Kidney (tissue), 14 donors: ENCODE results near the gene MPHOSPH8. TPM values are rescaled to one million over a fixed set of nuclear protein-coding genes. Genes with fewer than 3 reads are reported as not detected.

Experiments used
- DNase-seq, 5 donors: peaks; one replicate each; pipeline ENCODE4 v3.0.0-alpha.2; 2013 to 2020
- FAIRE-seq: peaks from 2 replicates; lab custom pipeline; 2012; peaks lifted over from hg19 to GRCh38; lab: Jason Lieb, UNC
- H3K27ac ChIP-seq, 2 donors: one replicate each; pipeline ENCODE4 v1.7.0; 2013; ENCODE audit warnings: low read depth in 2 of 2, low read length in 2 of 2, inconsistent platforms in 1 of 2
- H3K27me3 ChIP-seq: one replicate; pipeline ENCODE4 v1.7.1; 2013; ENCODE audit warnings: low read length, inconsistent platforms; ENCODE audit not compliant: control insufficient read depth, insufficient read depth
- H3K36me3 ChIP-seq, 3 donors: one replicate each; pipeline versions ENCODE4 v1.7.0 to v1.7.1; 2013; ENCODE audit warnings: low read length in 3 of 3, control low read depth in 1 of 3, inconsistent platforms in 1 of 3; ENCODE audit not compliant: insufficient read depth in 3 of 3, control insufficient read depth in 2 of 3
- H3K4me1 ChIP-seq, 3 donors: one replicate each; pipeline versions ENCODE4 v1.7.0 to v1.7.1; 2013; ENCODE audit warnings: low read length in 3 of 3, inconsistent platforms in 1 of 3, low read depth in 1 of 3; ENCODE audit not compliant: control insufficient read depth in 2 of 3, insufficient read depth in 2 of 3
- H3K4me3 ChIP-seq, 3 donors: one replicate each; pipeline versions ENCODE4 v1.7.0 to v1.8.1; 2013; ENCODE audit warnings: low read length in 3 of 3, control low read depth in 1 of 3, inconsistent platforms in 1 of 3
- H3K9ac ChIP-seq, 3 donors: one replicate each; pipeline versions ENCODE4 v1.7.0 to v1.7.1; 2013; ENCODE audit warnings: low read length in 3 of 3, control low read depth in 1 of 3, inconsistent platforms in 1 of 3
- H3K9me3 ChIP-seq, 3 donors: one replicate each; pipeline versions ENCODE4 v1.7.0 to v1.7.1; 2013; ENCODE audit warnings: low read length in 3 of 3, control low read depth in 1 of 3, inconsistent platforms in 1 of 3; ENCODE audit not compliant: control insufficient read depth in 2 of 3, insufficient read depth in 1 of 3
- intact Hi-C: fragments of 100-400 bp; cut with DNase I; formaldehyde crosslinking; loops from one replicate; pipeline ENCODE4 v1.11.1; 2022
- polyA plus RNA-seq: library from polyadenylated mRNA; stranded (reverse); fragments of 350-450 nt; fragmentation: Illumina TruSeq; extraction: RNeasy Lipid Tissue Mini Kit (QIAGEN cat#74804); gene quantifications from one replicate; pipeline ENCODE4 v1.2.3, GENCODE V29; 2014; ENCODE audit warnings: low read depth, low replicate concordance; ENCODE audit not compliant: insufficient read depth
- total RNA-seq: library from RNA; stranded (reverse); fragmentation: NEBNext Ultra II Directional; extraction: Animal tissue kit (Norgen Biotek cat#: 25700); gene quantifications from one replicate; pipeline ENCODE4 v1.2.1, GENCODE V29; 2021
- TF ChIP-seq, protein P1 (sequence below): IDR thresholded peaks from 3 replicates; pipeline ENCODE4 v1.5.1; 2012; ENCODE audit warnings: mild to moderate bottlenecking, moderate library complexity, borderline replicate concordance; ENCODE audit not compliant: insufficient read depth; ENCODE audit errors: extremely low read depth
- donor health status: control.
- donor health status: control.
- donor health status: control.
- donor health status: control.
- donor health status: control.
- donor health status: DM: yes; HTN: yes; CAD: no.
- donor health status: Normal renal cell carcinoma (clear cell type).

Gene MPHOSPH8
- total and polyA plus RNA-seq, 2 donors from 2014 or later = 23.1 to 35.6 TPM

DNA sequence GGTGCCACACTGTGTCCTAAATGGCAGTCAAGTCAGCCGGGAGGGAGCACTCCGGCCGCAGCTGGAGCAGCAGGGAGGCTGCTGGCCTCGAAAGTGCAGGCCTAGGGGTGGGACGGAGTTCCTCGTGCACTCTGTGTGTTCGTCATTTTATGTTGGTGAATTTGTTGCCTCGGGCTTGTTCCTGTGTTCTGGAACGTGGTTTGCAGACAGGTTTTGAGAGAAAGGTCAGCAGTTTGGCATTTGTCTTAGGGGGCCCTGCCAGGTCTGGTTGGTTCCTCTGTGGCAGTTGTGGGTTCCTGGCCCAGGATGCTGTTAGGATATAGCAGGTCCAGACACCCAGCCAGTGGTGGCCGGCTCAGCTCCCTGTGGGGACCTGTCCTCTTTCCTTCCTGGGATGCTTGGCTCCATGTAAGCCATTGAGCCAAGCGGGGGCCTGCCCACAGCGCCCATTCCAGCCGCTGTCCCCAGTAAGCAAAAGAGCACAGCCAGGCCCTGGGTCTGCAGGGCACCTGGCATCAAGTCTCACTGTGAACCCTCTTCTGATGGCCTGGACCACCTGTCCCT lies 30.0 kb downstream of the MPHOSPH8 start:
- TF ChIP-seq, protein P1, sequence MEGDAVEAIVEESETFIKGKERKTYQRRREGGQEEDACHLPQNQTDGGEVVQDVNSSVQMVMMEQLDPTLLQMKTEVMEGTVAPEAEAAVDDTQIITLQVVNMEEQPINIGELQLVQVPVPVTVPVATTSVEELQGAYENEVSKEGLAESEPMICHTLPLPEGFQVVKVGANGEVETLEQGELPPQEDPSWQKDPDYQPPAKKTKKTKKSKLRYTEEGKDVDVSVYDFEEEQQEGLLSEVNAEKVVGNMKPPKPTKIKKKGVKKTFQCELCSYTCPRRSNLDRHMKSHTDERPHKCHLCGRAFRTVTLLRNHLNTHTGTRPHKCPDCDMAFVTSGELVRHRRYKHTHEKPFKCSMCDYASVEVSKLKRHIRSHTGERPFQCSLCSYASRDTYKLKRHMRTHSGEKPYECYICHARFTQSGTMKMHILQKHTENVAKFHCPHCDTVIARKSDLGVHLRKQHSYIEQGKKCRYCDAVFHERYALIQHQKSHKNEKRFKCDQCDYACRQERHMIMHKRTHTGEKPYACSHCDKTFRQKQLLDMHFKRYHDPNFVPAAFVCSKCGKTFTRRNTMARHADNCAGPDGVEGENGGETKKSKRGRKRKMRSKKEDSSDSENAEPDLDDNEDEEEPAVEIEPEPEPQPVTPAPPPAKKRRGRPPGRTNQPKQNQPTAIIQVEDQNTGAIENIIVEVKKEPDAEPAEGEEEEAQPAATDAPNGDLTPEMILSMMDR = no peak
- no peak for FAIRE-seq
- no peaks in the 10 kb centered on the region for H3K27me3 ChIP-seq
- intact Hi-C loops = no loop called here
- DNase-seq = no peak
- no peaks in the 10 kb centered on the region for H3K4me1 ChIP-seq
- no peak overlapping the region for H3K9ac ChIP-seq
- no peaks in the 10 kb centered on the region for H3K9me3 ChIP-seq
- H3K27ac ChIP-seq = no peak overlapping the region
- peaks cover 6 to 50% (median 43%) of the 10 kb centered on the region in 3 donors for H3K36me3 ChIP-seq
- H3K4me3 ChIP-seq = no peak overlapping the region

DNA sequence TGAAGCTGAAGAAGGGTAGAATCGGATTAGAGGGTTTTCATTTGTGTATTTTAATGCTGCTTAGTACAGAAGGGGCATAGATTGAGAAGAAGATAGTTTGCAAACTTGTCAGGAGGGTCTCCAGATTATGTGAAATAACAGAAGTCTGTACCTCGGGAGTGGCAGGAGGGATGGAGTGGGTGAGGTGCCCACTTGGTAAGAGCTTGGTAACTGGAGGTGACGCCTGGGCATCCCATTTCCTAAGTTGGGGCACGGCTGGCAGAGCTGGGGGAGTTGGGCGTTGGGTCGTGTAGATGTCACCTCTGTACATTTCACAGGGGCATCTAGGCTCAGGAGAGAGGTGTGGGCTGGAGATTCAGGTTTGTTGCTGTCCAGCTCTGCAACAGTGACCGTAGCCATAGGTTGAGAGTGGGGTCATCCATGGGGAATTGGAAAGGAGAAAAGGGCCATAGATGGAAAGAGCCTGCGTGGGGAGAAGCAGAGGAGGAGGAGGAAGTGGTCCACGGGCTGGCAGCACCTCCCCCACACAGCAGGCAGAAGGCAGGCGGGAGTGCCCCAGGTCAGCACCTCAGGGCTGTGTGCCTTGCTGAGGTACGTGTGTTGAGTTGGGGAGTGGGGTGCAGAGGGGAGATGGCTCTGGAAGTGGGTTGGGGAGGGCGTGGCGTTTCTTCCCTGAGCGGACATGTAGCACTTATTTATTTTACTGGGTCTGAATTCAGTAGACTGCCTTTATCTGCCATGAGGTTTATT lies 31.2 kb downstream of the MPHOSPH8 start:
- TF ChIP-seq, protein P1 = no peak
- intact Hi-C loops = no loop called here
- no peak for DNase-seq
- H3K27ac ChIP-seq = no peak overlapping the region
- H3K9ac ChIP-seq = no peak overlapping the region
- FAIRE-seq = no peak
- H3K4me3 ChIP-seq = no peak overlapping the region
- H3K27me3 ChIP-seq = no peaks in the 10 kb centered on the region
- H3K36me3 ChIP-seq = peaks cover 6 to 50% (median 44%) of the 10 kb centered on the region in 3 donors
- no peaks in the 10 kb centered on the region for H3K9me3 ChIP-seq
- no peaks in the 10 kb centered on the region for H3K4me1 ChIP-seq

DNA sequence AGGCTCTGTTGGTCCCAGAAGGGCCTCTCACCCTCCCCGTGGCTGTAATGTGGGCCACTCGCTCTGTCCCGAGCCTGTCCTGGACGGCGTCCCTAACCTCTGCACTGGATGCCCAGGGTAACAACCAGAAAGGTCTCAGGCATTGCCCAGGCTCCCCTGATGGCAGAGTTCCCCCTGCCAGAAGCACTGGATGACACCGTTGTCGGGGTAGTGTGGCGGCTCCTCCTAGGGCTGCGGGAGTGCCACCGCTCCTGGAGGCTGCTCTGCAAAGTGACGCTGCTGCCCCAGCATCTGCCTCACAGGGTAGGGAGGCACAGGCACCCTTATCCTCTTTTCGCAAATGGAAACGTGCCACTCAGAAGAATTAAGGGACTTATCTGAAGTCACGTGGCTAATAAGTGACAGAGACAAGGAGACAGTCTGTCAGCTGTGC lies 32.0 kb downstream of the MPHOSPH8 start:
- no peaks in the 10 kb centered on the region for H3K4me1 ChIP-seq
- H3K36me3 ChIP-seq = peaks cover 6 to 57% (median 49%) of the 10 kb centered on the region in 3 donors
- intact Hi-C loops = no loop called here
- TF ChIP-seq, protein P1 = no peak
- H3K27me3 ChIP-seq = no peaks in the 10 kb centered on the region
- FAIRE-seq (no peak), DNase-seq (no peak)
- no peak overlapping the region for H3K9ac ChIP-seq
- no peaks in the 10 kb centered on the region for H3K9me3 ChIP-seq
- H3K27ac ChIP-seq = no peak overlapping the region
- H3K4me3 ChIP-seq = no peak overlapping the region
